NCI-H1092 (cell line): ENCODE data around the gene MBTD1.
"Not testable (repeated sequence)": the region's sequence is repeated elsewhere in the genome, so short reads cannot be mapped to it uniquely, and the experiment has no call there.

ENCODE experiments used
- DNase-seq: peaks from one replicate; lab custom pipeline; 2025; lab: John Stamatoyannopoulos, UW

Gene MBTD1

DNA sequence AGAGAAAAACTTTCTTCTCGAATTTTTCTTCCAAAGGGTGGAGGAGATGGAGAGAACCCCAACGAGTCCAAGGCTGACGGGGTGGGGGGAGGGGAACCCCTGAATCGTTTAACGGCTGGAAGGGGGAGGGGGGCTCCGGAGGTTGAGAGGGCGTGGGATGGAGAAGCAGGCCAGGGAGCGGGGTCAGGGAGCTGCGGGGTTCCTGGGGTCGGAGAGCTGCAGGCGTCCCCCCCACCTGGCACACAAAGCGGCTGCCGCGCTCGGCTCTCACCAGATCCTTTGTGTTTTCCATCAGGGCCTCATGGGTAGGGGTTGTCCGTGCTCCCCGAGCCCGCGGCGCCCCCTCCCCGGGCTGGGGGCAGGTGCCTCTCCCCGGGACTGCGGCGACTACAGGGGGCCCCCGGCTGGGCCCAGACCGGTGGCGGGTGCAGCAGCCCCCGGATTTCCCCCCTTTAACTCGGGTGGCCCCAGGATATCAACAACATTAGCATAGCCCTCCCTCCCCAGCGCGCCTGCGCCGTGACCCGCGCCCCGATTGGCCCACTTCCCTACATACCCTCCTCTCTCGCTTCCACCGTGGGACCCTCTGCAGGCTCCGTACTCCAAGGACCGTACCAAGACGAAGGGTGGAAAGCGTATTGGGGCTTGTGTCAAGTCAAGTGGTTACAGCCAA is at the start of gene MBTD1:
Gene MBTD1, minus strand, starts transcription at position 486 of the 673 bp plus-strand sequence. CDS start 34,888 bp downstream, outside the sequence.
- peak; percentile 94 for DNase-seq

DNA sequence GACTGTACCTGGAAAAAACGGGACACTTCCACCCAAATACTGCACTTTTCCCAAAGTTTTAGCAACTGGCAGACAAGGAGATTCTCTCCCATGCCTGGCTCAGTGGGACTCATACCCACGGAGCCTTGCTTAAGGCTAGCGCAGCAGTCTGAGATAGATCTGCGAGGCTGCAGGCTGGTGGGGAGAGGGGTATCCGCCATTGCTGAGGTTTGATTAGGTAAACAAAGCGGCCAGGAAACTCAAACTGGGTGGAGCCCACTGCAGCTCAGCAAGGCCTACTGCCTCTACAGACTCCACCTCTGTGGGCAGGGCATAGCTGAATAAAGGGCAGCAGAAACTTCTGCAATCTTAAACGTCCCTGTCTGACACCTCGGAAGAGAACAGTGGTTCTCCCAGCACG is 45.3 kb upstream of the MBTD1 start:
- DNase-seq = no peak

DNA sequence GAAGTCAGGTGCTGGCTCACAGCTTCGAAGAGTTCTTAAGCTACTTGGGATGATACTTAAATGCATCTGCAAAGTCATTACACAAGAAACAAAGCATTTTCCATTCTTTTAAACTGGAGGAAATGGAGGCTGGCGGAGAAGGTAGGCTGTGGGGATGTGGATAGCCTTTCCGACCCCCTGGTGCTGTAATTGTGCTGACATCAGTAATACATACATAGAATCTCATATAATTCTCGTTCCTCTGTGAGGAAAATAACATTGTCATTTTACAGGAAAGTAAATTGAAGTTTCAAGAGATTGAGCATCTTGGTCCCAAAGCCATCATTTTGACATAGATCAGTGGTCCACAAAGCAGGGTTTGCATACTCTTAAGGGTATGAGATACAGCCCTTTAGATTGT is 40.0 kb upstream of the MBTD1 start:
- no peak for DNase-seq

DNA sequence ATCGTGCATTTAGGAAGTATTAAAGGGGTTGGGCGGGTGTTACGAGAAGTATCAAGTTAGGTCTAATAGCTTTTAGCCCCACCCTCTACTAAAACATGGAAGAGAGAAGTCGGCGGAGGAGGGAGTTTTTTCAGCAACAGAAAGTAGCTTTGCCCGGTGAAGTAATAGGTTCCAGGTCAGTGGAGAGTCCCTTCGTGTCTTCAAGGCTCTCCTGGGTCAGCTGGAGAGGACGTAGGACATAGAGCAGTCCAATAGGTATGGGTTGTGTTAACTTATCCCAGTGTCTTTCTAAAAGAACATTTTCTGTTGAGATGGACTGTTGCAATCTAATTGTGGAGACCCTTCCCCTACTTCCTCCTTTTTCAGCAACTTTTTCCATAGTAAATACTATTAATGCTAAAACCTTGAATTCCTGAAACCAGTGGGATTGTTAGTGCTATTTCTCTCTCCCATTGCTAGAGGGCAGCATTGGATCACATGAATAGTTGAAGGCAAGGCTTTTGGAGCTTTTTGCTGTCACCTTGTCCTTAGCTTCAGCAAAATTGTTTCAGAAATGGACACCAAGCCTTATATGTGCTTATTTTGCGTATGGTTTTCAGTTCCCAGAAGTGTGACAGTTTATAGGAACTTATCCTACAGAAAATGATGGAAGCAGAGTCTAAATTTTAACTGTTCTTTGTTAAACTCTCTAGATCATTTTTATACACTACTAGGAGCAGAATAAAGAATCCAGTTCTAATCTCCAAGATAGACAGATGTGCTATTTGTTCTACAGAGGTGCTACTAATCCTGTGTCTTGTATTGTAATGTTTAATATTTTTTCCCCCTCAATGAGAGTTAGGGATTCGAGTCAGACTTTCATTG is 38.9 kb upstream of the MBTD1 start:
- DNase-seq = peak; percentile 14

DNA sequence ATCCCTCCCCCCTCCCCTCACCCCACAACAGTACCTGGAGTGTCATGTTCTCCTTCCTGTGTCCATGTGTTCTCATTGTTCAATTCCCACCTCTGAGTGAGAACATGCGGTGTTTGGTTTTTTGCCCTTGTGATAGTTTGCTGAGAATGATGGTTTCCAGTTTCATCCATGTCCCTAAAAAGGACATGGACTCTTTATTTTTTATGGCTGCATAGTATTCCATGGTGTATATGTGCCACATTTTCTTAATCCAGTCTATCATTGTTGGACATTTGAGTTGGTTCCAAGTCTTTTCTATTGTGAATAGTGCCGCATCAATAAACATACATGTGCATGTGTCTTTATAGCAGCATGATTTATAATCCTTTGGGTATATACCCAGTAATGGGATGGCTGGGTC is 34.5 kb upstream of the MBTD1 start:
- not testable (repeated sequence) for DNase-seq

DNA sequence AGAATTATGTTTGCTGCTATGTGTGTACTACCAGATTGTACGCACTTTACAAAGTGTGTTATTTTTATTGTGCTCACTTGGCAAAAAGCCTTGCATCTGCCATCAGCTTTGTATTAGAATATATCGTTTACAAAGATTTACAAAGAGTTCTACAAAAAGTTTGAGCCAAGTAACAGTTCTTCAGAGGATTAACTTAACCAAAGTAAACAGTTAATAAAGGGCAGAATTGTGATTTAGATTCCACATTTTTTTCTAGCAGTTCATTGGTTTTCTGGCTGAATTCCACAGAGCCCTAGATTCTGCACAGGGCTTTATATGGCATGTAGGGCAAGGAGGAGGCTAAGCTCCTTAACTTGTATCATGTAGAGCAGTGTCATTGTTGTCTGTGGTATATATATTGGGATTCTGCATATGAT is 29.9 kb upstream of the MBTD1 start:
- no peak for DNase-seq

DNA sequence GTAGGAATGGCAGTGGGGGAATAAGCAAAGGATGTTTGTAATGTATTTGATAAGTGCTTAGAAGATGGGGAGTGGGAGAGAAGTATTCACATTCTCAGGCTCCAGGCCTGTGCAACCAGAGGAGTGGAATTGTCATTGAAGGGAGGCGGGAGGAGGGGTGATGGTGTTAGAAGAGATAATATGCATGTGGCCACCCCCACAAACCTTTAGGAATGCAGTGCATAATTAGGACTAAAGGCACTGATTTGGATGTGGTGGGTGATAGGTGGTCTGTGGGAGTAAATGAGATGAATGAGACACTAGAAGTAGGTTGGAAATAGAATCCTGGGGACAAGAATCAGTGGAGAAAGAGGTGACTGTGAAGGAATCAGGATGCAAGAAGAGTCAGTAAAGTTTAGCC is 27.6 kb upstream of the MBTD1 start:
- DNase-seq = no peak

DNA sequence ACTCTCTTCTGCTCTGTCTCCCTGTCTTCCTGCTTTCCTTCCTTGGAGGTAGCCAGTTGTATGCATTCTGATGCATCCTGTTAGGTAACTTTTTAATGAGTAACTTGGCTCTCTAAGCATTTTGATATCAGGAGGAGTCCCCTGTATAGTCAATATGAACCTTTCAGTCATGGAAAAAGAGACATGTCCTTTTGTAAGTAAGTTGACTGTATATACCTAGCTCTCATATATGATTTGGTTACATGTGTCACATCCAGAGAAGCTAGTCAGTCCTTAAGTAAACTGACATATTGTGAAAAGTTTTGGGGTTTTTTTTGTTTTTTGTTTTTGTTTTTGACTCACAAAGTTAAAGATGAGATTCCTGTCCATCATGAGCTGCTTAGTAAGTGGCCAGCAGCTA is 19.3 kb upstream of the MBTD1 start:
- DNase-seq = no peak

DNA sequence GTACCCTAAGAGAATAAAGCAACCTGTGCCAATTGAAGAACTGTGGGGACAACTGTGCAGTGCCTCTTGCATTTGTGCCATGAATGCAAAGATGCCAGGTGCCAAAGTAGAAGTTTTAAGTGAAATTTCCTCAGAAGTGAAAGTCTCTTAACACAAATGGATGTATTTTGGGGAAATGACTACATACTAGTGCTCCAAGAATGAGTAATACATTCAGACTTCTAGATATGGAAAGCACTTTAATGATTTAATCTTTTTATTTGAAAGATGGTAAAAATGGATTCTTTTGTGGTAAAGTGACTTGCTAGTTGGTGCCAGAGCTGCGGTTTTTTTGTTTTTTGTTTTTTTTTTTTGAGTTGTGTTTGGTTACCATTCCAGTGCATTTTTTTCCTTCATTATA is 15.5 kb upstream of the MBTD1 start:
- DNase-seq = no peak

DNA sequence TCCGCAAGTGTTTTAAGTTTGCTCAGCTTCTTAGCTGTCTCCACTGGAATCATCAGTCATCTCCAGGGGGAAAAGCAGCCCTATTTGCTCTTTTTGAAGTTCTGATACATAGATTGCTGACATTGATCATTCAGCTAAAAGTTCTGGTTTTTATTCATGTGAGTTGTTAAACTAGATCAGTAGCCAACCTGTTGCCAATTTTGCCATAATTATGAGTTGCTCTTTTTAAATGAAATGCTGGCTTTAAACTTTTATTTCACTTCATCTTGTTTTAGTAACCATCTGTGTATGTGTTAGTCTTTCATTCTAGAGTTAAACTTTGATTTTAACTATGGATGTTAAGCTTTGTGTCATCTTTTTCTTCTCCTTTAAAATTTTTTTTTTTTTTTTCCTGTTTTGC is 13.0 kb upstream of the MBTD1 start:
- no peak for DNase-seq

DNA sequence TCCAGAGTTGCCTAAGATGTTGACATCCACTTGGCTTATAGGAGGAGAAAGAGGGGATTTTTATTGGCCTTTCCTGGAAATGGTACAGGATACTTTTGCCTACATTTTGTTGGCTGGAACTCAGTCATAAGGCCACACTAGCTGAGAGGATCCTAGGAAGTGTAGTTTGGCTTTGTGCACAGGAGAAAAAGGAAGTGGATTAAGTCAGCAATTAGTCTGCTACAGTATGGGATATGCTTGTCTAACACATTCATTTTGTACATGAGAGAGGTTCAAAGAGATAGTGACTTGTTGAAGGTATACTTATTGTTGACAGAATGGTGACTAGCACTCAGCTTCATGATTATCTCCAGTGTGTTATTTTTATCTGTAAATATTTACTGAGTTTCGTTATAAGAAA is 10.8 kb upstream of the MBTD1 start:
- DNase-seq = no peak

DNA sequence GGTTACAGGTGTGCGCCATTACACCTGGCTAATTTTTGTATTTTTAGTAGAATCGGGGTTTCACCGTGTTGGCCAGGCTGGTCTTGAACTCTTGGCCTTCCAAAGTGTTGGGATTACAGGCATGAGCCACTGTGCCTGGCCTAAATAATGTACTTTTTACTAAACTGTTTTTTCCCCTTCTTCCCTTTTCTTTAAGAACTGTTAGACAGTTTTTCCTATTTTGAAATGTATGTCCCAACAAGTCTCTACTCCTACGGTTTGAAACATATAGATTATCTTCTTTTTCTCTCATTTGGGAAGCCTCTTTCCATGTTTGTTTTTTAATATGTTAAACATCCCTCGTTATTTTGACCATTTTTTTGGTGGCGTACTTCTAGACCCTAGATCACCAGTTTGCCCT is 10.1 kb upstream of the MBTD1 start:
- DNase-seq = no peak

DNA sequence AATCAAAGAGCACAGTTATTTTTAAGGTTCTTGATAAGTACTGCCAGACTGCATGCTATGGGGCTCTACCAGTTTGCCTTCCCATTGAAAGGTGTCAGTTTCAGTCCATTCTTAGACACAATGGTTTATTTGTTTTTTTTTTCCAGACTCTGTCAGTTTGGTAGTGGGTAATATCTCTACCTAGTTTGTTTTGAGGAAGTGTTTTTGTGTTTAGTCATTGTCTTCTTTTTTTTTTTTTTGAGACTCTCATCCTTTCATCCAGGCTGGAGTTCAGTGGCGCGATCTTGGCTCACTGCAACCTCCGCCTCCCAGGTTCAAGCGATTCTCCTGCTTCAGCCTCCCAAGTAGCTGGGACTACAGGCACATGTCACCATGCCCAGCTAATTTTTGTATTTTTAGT is 4.6 kb upstream of the MBTD1 start:
- DNase-seq = not testable (repeated sequence)

DNA sequence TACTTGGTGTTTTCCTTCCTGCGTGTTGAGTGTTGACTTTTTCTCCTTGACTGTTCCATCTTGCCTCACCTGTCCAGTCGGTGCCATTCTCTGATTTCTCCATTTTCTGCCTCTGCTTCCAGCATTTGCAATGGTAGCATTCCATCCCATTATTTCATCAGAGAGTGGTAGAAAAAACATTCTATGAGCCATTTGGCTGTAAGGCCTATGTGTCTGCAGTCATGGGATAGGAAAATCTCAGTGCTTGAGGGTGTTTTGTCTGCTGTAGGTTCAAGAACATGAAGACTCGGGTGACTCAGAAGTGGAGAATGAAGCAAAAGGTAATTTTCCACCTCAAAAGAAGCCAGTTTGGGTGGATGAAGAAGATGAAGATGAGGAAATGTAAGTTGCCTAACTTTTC is 3.2 kb upstream of the MBTD1 start:
- no peak for DNase-seq

DNA sequence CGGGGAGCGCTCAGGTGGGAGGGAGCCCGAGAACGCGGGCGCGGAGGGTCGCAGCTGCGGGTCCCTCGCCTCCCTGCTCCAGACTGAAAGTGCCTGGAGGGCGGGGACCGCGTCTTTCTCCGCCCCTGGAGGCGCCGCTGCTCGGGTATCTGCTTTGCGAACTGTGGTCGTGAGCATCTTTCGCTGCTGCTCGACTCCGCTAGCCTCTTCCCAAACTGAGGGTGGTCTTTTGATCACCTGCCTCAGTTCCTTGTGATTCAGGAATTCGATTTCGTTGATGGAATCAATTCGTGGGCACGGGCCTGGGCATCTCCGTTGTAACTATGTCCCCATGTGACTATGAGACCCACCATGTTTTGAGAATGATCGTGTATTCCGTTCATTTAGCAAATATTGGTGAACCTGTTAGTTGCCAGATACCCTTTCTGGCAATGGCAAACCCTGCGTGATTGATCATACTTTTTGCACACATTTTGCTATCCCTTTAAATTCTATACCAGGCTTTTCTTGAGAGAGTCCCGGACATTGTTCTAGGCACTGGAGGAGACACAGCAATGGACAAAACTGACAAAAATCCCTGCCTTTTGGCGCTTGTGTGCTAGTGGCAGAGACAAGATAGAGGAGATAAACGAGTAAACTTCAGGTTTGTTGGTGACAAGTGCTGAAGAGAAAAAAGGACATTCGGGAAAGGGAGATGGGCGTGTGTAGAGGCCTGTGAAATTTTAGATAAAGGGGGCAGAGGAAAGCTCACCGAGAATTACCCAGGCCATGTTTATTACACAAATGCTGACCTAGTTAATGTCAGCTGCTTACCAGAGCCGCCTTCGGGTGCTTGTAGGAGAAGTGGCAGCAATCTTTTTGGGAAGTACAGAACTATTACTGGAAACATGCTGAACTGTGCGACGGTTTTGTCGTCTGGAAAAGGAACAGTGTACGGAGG is 1.4 kb upstream of the MBTD1 start:
- DNase-seq = peak; percentile 51

DNA sequence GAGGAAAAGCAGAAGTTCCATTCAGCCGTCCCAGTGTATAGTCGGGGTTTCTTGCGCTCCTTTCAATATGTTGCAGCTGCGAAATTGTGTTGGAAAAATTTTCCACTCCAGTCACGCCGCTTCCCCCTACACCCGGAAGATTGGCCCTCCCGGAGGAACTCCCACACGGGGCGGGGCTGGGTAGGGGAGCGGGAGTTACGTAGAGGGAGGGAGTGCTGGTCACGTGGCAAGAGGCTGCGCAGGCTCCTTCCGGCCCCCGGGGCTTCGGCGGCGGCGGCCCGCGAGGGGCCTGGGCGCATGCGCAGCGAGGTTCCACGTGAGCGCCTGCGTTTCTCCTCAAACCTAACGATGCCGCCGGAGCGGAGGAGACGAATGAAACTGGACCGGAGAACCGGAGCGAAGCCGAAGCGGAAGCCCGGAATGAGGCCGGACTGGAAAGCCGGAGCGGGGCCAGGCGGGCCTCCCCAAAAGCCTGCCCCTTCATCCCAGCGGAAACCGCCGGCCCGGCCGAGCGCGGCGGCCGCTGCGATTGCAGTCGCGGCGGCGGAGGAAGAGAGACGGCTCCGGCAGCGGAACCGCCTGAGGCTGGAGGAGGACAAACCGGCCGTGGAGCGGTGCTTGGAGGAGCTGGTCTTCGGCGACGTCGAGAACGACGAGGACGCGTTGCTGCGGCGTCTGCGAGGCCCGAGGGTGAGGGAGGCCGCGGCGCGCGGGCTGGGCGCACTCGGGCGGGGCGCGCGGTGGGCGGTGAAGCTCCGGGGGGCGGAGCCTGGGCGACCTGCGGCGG is 581 bp upstream of the MBTD1 start, which contains the start of gene UTP18:
Gene UTP18, plus strand, starts transcription at position 310 of the 787 bp plus-strand sequence. Its CDS starts 39 bp downstream, at position 349.
- DNase-seq = peak; percentile 94

DNA sequence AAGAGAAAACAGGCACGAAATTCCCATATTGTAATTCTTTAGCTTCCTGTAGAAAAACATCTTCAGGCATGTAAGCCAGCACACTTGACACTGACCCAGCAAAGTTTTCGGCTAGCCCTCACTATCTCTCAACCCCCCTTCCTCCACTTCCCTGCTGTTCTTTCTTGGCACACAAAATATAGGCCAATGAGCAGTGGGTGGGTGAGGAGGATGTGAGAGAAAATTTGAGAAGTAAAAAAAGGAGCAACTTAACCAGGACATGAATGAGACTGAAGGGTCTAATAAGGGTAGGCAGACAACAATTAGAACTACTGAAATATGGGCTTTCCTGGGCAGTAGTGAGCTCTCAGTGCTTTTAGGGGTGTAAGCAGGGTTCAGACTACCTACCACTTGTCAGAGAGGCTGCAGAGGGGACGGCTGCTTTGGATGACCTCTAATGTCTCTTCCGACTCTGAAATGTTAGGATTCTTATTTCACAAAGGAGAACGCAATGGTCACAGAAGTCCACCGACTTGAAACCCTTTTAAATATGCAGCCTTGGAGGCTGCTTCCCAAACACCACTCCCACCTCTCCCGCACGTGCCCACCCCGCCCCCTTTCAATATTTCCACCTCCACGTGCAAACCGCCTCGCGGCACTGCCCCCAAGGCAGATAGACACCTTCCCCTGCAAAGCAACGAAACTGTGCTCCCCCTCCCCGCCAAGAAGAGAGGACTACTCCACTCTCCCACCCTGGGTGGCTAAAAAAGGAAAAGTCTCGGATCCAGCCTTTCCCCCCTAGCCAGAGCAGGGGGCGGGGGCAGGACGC is 889 bp downstream of the MBTD1 start:
- DNase-seq = no peak

DNA sequence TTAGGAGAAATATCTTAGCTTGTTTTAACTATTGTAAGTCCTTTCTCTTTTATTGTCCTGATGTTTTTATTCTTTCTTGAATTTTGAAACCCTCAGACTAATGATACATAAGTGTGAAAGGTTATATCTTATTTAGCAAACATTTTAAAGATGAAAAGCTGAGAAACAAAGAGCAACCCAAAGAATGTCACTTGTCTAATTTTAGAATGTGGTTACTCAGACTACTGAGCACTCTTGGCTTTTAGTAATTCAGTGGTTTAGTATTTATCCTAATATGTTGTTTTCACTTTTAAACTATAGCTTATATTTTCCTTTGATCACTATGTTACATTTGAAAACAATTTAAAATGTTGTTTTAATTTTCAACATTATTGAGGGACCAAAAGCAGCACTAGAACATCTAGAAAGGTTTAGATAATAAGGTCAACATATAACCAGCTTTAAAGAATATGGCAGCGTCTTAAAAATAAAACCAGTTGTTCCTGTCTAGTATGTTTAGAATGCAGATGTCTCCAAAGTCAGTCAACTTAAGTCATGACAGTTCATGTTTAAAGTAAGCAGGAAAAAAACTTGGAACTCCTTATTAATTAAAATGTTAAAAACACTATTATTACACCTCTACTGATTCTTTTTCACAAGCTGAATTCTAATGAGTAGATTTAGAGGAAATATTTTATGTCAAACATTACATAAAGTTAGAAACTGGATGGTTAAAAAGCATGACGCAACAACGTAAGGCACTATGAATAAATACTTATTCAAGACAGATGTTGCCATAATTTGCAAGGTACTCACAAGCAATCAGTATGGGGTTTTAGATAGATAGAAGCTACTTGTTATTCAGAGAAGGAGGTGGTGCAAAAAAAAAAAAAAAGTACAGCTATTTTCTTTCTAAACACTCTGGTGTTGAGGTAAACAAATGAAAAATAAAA is 2.4 kb downstream of the MBTD1 start:
- DNase-seq = no peak

DNA sequence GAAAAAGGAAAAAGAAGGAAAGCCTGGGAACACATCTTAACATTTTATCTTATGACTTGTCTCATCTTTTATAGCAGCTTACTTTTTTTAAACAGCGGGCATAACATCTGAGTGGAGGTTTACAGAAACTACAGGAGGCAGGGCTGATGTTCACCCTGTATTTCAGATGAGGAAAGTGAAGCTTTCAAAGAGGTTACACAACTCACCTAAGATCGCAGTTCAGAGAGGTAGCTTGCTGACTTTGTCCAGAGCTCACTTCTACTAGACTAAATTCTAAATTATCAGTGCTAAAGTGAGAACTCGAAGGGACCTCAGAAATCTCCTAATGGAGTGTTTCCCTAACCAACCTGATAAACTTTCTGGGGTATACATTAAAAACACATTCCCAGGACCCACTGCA is 3.7 kb downstream of the MBTD1 start:
- no peak for DNase-seq
